ENCODE data around the gene RBM4. TPM values are rescaled to one million over a fixed set of nuclear protein-coding genes. Genes with fewer than 3 reads are reported as not detected.

Gene RBM4
- total and polyA plus RNA-seq, 9 of the 15 experiments (the other 6 are each of a cell fraction or from before 2014, with no cell fraction given), result 81.6 to 233 (median 122) TPM

DNA sequence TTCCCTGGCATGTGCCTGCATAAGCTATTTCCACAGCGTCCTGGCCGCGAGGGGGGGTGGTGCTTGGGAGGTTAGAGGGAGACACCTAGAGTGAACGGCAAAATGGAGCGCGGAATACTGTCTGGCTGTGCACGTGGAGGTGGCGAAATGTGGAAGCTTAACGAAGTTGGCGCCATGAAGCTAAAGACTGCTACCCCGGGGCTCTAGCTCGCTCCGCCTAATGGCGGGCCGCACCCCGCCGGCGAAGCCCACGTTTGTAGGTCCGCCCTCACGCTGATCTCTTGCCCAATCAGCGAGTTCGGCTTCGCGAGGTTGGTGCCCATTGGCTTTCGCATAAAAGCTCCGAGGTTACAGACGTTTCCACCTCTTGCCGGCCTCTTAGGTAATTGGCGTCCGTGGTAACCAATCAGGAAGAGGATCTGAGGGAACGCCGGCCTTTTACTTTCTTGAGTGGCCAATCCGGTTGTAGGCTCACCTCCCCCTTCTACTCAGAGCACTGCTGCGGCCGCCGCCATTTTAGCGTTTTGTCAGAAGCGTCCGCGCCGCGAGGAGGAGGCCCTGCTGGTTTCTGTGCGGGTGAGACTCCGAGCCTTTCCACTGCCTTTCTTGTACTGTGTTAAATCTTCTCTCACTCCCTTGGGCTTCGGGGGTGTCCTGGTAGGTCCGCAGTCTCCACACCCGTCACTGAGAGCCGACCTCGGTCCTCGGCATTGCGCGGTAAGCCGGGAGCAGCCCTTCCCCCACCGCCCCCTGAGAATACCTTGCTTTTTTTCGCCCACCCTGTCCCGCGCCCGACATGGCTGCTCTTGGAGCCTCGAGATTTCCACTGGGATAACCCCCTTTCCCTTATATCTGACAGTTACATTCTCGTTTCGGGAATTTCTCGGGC, at the start of gene RBM4 (continued):
- TF ChIP-seq SRSF1 (IDR thresholded peaks at IDR 0.05; ENCODE audit: low read depth, low read length) (no peak), POLR2AphosphoS5 (IDR thresholded peaks at IDR 0.05; ENCODE audit: control insufficient read depth, insufficient read depth, low read depth, low read length) (peak; percentile 67), XRCC4 (IDR thresholded peaks at IDR 0.05; ENCODE audit: extremely low read depth, insufficient read depth, insufficient read length) (no peak), ESRRB (CRISPR knock-in tag; IDR thresholded peaks at IDR 0.05; ENCODE audit: borderline replicate concordance) (peak; percentile 26; the same call in 1 of the 2 replicates), NR2C2 (CRISPR knock-in tag; IDR thresholded peaks at IDR 0.05) (0 out of 2 replicates have a peak, but pooled peaks have one; percentile 41), NR2C2 (tag; IDR thresholded peaks at IDR 0.05) (peak; percentile 81), NCOA2 (IDR thresholded peaks at IDR 0.05; ENCODE audit: partially characterized antibody in 2 of 2) (no peak), ETV6 (IDR thresholded peaks at IDR 0.05; ENCODE audit: borderline replicate concordance in 1 of 2, low read depth in 2 of 2, low read length in 1 of 2) (0 out of 4 replicates have a peak, but pooled peaks of 1 of the 2 experiments have one; percentile 13), ETV6 (CRISPR knock-in tag; IDR thresholded peaks at IDR 0.05; ENCODE audit: borderline replicate concordance) (no peak), ADNP (tag; IDR thresholded peaks at IDR 0.05) (no peak), LARP7 (IDR thresholded peaks at IDR 0.05) (no peak), NFE2L1 (tag; IDR thresholded peaks at IDR 0.05; ENCODE audit: borderline replicate concordance, low read depth) (no peak), ZNF561 (CRISPR knock-in tag; conservative IDR thresholded peaks at IDR 0.05) (no peak), MCM2 (IDR thresholded peaks at IDR 0.05; ENCODE audit: low read depth) (no peak), POLR2A (conservative IDR thresholded peaks at IDR 0.05) (peak; percentile 96)
- TF ChIP-seq, protein P1, sequence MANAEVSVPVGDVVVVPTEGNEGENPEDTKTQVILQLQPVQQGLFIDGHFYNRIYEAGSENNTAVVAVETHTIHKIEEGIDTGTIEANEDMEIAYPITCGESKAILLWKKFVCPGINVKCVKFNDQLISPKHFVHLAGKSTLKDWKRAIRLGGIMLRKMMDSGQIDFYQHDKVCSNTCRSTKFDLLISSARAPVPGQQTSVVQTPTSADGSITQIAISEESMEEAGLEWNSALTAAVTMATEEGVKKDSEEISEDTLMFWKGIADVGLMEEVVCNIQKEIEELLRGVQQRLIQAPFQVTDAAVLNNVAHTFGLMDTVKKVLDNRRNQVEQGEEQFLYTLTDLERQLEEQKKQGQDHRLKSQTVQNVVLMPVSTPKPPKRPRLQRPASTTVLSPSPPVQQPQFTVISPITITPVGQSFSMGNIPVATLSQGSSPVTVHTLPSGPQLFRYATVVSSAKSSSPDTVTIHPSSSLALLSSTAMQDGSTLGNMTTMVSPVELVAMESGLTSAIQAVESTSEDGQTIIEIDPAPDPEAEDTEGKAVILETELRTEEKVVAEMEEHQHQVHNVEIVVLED (CRISPR knock-in tag; IDR thresholded peaks at IDR 0.05), result peak; percentile 38; the same call in 1 of the 2 replicates
- TF ChIP-seq, protein P2, sequence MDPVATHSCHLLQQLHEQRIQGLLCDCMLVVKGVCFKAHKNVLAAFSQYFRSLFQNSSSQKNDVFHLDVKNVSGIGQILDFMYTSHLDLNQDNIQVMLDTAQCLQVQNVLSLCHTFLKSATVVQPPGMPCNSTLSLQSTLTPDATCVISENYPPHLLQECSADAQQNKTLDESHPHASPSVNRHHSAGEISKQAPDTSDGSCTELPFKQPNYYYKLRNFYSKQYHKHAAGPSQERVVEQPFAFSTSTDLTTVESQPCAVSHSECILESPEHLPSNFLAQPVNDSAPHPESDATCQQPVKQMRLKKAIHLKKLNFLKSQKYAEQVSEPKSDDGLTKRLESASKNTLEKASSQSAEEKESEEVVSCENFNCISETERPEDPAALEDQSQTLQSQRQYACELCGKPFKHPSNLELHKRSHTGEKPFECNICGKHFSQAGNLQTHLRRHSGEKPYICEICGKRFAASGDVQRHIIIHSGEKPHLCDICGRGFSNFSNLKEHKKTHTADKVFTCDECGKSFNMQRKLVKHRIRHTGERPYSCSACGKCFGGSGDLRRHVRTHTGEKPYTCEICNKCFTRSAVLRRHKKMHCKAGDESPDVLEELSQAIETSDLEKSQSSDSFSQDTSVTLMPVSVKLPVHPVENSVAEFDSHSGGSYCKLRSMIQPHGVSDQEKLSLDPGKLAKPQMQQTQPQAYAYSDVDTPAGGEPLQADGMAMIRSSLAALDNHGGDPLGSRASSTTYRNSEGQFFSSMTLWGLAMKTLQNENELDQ (CRISPR knock-in tag; IDR thresholded peaks at IDR 0.05; ENCODE audit: borderline replicate concordance), result peak; percentile 76; the same call in 1 of the 2 replicates
- TF ChIP-seq, protein P3, sequence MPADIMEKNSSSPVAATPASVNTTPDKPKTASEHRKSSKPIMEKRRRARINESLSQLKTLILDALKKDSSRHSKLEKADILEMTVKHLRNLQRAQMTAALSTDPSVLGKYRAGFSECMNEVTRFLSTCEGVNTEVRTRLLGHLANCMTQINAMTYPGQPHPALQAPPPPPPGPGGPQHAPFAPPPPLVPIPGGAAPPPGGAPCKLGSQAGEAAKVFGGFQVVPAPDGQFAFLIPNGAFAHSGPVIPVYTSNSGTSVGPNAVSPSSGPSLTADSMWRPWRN (IDR thresholded peaks at IDR 0.05; ENCODE audit: low read depth), result no peak
- TF ChIP-seq, protein P4, sequence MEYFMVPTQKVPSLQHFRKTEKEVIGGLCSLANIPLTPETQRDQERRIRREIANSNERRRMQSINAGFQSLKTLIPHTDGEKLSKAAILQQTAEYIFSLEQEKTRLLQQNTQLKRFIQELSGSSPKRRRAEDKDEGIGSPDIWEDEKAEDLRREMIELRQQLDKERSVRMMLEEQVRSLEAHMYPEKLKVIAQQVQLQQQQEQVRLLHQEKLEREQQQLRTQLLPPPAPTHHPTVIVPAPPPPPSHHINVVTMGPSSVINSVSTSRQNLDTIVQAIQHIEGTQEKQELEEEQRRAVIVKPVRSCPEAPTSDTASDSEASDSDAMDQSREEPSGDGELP (CRISPR knock-in tag; IDR thresholded peaks at IDR 0.05; ENCODE audit: borderline replicate concordance), result peak; percentile 50
- TF ChIP-seq, protein P5, sequence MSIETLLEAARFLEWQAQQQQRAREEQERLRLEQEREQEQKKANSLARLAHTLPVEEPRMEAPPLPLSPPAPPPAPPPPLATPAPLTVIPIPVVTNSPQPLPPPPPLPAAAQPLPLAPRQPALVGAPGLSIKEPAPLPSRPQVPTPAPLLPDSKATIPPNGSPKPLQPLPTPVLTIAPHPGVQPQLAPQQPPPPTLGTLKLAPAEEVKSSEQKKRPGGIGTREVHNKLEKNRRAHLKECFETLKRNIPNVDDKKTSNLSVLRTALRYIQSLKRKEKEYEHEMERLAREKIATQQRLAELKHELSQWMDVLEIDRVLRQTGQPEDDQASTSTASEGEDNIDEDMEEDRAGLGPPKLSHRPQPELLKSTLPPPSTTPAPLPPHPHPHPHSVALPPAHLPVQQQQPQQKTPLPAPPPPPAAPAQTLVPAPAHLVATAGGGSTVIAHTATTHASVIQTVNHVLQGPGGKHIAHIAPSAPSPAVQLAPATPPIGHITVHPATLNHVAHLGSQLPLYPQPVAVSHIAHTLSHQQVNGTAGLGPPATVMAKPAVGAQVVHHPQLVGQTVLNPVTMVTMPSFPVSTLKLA (conservative IDR thresholded peaks at IDR 0.05), result peak; percentile 89 to 91
